GM10248 (cell line): ENCODE data around the gene CFAP46.
"Not testable (repeated sequence)": the region's sequence is repeated elsewhere in the genome, so short reads cannot be mapped to it uniquely, and the experiment has no call there.

ENCODE experiments used
- CTCF ChIA-PET: fragments of 300-600 bp; sonication (Branson Sonifier 250); formaldehyde crosslinking; extraction: SDS; loops from one replicate; lab custom pipeline; 2021; ENCODE audit warnings: antibody characterized with exemption; lab: Yijun Ruan, JAX
- POLR2A ChIA-PET: fragments of 350-650 bp; sonication (Branson Sonifier 250); formaldehyde crosslinking; extraction: SDS; loops from one replicate; lab custom pipeline; 2020; ENCODE audit warnings: antibody characterized with exemption; lab: Yijun Ruan, JAX
- DNase-seq: peaks from one replicate; pipeline ENCODE4 v3.0.0; 2012; ENCODE audit errors: extremely low spot score
- TF ChIP-seq, protein P1 (sequence below): IDR thresholded peaks from 2 replicates; pipeline ENCODE4 v1.5.1; 2012; ENCODE audit warnings: mild to moderate bottlenecking, low read depth; ENCODE audit errors: extremely low read depth, missing control alignments, control extremely low read depth

CFAP46 gene

GRCh38 chr10:132905661-132906060, 36.7 kb downstream of the CFAP46 start:
- ChIA-PET CTCF (interaction anchor here (1.4 kb wide), 1 partner anchor 11 kb away, joined by 6 read pairs; no protein-coding TSS in a partner anchor), POLR2A (no interaction called here)
- no peak for DNase-seq
- TF ChIP-seq, protein P1, sequence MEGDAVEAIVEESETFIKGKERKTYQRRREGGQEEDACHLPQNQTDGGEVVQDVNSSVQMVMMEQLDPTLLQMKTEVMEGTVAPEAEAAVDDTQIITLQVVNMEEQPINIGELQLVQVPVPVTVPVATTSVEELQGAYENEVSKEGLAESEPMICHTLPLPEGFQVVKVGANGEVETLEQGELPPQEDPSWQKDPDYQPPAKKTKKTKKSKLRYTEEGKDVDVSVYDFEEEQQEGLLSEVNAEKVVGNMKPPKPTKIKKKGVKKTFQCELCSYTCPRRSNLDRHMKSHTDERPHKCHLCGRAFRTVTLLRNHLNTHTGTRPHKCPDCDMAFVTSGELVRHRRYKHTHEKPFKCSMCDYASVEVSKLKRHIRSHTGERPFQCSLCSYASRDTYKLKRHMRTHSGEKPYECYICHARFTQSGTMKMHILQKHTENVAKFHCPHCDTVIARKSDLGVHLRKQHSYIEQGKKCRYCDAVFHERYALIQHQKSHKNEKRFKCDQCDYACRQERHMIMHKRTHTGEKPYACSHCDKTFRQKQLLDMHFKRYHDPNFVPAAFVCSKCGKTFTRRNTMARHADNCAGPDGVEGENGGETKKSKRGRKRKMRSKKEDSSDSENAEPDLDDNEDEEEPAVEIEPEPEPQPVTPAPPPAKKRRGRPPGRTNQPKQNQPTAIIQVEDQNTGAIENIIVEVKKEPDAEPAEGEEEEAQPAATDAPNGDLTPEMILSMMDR, result no peak

DNA sequence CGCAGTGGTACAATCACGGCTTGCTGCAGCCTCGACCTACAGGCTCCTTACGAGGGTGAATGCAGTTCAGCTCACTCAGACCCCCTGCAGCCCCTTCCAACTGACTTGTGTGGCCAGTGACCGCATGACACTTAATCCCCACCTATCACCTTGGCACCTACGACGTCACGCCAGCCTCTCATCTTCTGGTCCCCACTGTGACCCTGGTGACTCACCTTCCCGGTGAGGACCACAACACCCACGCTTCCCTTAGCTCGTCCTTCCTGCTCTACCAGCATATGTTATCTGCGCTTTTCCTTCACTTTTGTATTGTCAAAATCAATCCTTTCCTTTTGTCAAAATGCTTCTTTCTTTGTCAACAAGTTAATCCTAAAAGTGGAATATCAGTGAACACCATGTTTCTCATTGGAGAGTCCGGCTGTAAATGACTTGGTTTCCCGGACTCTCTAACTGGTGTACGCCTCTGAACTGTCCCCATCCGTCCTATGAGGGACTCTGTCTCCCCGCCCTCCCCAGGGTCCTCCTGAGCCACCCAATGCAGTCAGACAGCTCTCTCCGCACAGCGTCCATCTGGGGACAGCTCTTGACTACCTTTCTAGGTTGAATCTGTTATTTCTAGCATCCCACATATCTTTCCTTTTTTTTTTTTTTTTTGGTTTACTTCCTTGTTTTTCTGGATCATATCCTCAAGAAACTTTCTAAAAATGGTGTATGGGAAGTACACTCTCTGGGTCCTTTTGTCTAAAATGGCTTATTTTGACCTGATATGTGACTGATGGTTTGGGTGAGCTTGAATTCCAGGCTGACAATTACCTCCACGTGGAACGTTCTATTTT, 37.3 kb downstream of the CFAP46 start:
- TF ChIP-seq, protein P1, result no peak
- ChIA-PET POLR2A (no interaction called here), CTCF (interaction anchor here (1.4 kb wide), 1 partner anchor 11 kb away, joined by 6 read pairs; no protein-coding TSS in a partner anchor)
- DNase-seq, result no peak

- peak; percentile 63 for DNase-seq
- TF ChIP-seq, protein P1, result peak; percentile 80
- ChIA-PET POLR2A (no interaction called here), CTCF (interaction anchor here (1.0 to 1.4 kb wide), 3 partner anchors 10 to 12 kb away, joined by 3 to 6 read pairs (median 3); no protein-coding TSS in a partner anchor)
These were observed 38.1 kb downstream of the CFAP46 start for GRCh38 chr10:132904181-132904813.

GRCh38 chr10:132902656-132903575, 39.5 kb downstream of the CFAP46 start:
- DNase-seq, POLR2A ChIA-PET: not testable (repeated sequence)
- CTCF ChIA-PET, result interaction anchor here (1.0 to 1.2 kb wide), 3 partner anchors 9 to 17 kb away, joined by 3 read pairs; no protein-coding TSS in a partner anchor

GRCh38 chr10:132901351-132901750, 41.0 kb downstream of the CFAP46 start:
- DNase-seq, result no peak
- TF ChIP-seq, protein P1, result no peak
- CTCF ChIA-PET, result no interaction called here
- POLR2A ChIA-PET, result no interaction called here

DNA sequence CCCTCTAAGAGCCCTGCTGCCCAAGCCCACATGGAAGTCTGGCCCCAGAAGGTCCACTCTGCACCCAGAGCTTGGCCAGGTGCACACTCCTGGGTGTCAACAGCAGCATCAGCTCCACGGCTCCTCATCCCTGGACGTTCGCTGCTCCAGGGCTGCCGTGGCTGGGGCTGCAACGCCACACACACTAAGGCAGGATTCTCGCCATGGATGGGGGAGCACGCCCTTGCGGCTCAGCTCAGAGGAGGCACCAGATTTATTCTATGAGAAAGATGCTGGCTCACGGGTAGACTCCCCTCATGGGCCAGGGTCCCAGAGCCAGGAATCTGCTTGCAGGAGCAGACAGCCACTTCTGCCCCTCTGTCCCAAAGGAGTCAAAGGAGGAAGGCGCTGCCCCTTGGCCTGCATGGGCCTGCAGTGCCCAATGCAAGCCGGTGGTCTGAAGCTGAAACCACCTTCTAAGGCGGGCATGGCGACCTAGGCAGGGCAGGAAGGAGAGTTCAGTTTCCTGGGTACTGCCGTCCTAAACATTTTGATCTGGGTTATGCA, 42.1 kb downstream of the CFAP46 start:
- DNase-seq, result no peak
- ChIA-PET POLR2A (no interaction called here), CTCF (no interaction called here)
- TF ChIP-seq, protein P1, result no peak
